Esophagus muscularis mucosa (tissue), 4 donors: ENCODE results near the gene GLT8D2. TPM values are rescaled to one million over a fixed set of nuclear protein-coding genes. Genes with fewer than 3 reads are reported as not detected.

Experiments
- DNase-seq: peaks from one replicate; pipeline ENCODE4 v3.0.0-alpha.2; 2017; ENCODE audit errors: extremely low spot score
- H3K27ac ChIP-seq, 4 donors: fragments of 200-600 bp; sonication (generic); replicated peaks in 1 of 4; 1 replicate in 3 of 4; 2 replicates in 1 of 4; pipeline ENCODE4 v1.5.1; 2016 to 2019; ENCODE audit warnings: mild to moderate bottlenecking in 1 of 4
- H3K27me3 ChIP-seq, 4 donors: fragments of 200-600 bp; sonication (generic); one replicate each; pipeline versions ENCODE4 v1.5.1 to v1.6.0; 2016 to 2019
- H3K36me3 ChIP-seq, 4 donors: fragments of 200-600 bp; sonication (generic); one replicate each; pipeline ENCODE4 v1.5.1; 2016 to 2019
- H3K4me1 ChIP-seq, 4 donors: fragments of 200-600 bp; sonication (generic); one replicate each; pipeline ENCODE4 v1.5.1; 2016 to 2019
- H3K4me3 ChIP-seq, 4 donors: fragments of 200-600 bp; sonication (generic); 1 replicate in 2 of 4; 2 replicates in 2 of 4; pipeline ENCODE4 v1.5.1; 2016 to 2019; ENCODE audit warnings: mild to moderate bottlenecking in 4 of 4, moderate library complexity in 1 of 4
- H3K9me3 ChIP-seq, 4 donors: fragments of 200-600 bp; sonication (generic); 1 replicate in 3 of 4; 2 replicates in 1 of 4; pipeline ENCODE4 v1.5.1; 2016 to 2019
- CTCF ChIP-seq, 3 experiments: fragments of 200-600 bp in 2 of 3; fragments of 450-650 bp in 1 of 3; sonication (generic) in 2 of 3; IDR thresholded peaks; one replicate each; pipeline ENCODE4 v1.5.1; 2017 to 2019; ENCODE audit warnings: antibody characterized with exemption in 3 of 3, mild to moderate bottlenecking in 2 of 3, moderate library complexity in 1 of 3
- EP300 ChIP-seq: sonication (generic); formaldehyde crosslinking; IDR thresholded peaks from one replicate; pipeline ENCODE4 v1.6.1; 2017; ENCODE audit warnings: antibody characterized with exemption
- POLR2A ChIP-seq: fragments of 450-650 bp; IDR thresholded peaks from one replicate; pipeline ENCODE4 v1.6.1; 2017; ENCODE audit warnings: antibody characterized with exemption, moderate library complexity, mild to moderate bottlenecking, low read depth
- POLR2AphosphoS5 ChIP-seq, 2 donors: sonication (generic); formaldehyde crosslinking; IDR thresholded peaks; one replicate each; pipeline ENCODE4 v1.6.1; 2017; ENCODE audit warnings: antibody characterized with exemption in 2 of 2
- whole genome bisulfite sequencing: methylation state at CpG from one replicate; pipeline ENCODE4 v1.1.5; 2018; 5-methylcytosine and 5-hydroxymethylcytosine counted together
- intact Hi-C: fragments of 100-400 bp; cut with DNase I; formaldehyde crosslinking; loops from one replicate; pipeline ENCODE4 v1.15.1; 2023
- total RNA-seq, 4 donors: library from RNA; depleted of rRNA; stranded (reverse); fragments of >200 nt; gene quantifications; one replicate each; pipeline versions ENCODE4 v1.1.0 to v1.2.1, GENCODE V29; 2016

Gene GLT8D2
- total RNA-seq, 4 donors from 2014 or later, result 7.1 to 13.6 (median 11.0) TPM

DNA sequence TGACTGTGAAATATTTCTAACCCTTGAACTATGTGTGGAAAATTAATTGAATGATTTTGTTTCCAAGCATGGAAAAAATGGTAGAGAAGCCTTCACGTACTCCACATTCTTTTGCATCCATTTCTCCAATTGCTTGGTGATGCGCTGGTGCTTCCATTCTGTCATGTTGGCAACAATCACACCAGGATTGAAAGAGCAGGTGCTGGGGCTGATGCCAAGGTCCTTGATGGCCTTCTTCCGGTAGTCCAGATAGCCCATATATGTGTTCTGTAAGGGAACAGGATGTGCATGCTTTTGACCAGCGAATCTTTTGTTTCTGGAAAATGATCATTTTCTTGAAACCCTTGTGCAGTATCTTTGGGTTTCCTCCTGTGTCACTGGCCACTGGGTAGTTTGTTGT, 55.8 kb downstream of the GLT8D2 start:
- Histone ChIP-seq H3K4me3 (no peak overlapping the region), H3K36me3 (peaks cover 0 to 16% (median 9%) of the 10 kb centered on the region in 4 donors), H3K4me1 (peaks cover 0 to 5% (median 0%) of the 10 kb centered on the region in 4 donors), H3K9me3 (no peaks in the 10 kb centered on the region), H3K27me3 (no peaks in the 10 kb centered on the region), H3K27ac (no peak overlapping the region)
- TF ChIP-seq CTCF (IDR thresholded peaks at IDR 0.05) (no peak), POLR2AphosphoS5 (IDR thresholded peaks at IDR 0.05) (no peak), POLR2A (no peak)
- no peak for DNase-seq
- intact Hi-C loops, result no loop called here
- 93% methylated on average over 4 of the region's 4 CpGs for WGBS

GRCh38 chr12:103986829-103987228, 63.2 kb downstream of the GLT8D2 start:
- TF ChIP-seq CTCF (IDR thresholded peaks at IDR 0.05) (no peak), POLR2A (no peak), POLR2AphosphoS5 (IDR thresholded peaks at IDR 0.05) (no peak), EP300 (no peak)
- Histone ChIP-seq H3K27me3 (no peaks in the 10 kb centered on the region), H3K4me1 (no peaks in the 10 kb centered on the region), H3K27ac (no peak overlapping the region), H3K36me3 (peaks cover 44 to 79% (median 64%) of the 10 kb centered on the region in 4 donors), H3K4me3 (no peak overlapping the region), H3K9me3 (no peaks in the 10 kb centered on the region)
- 53% methylated on average over 2 of the region's 2 CpGs for WGBS
- no peak for DNase-seq
- intact Hi-C loops, result no loop called here

GRCh38 chr12:103978384-103978982, 71.5 kb downstream of the GLT8D2 start:
- DNase-seq, result no peak
- no peaks in the 10 kb centered on the region for H3K27me3 ChIP-seq
- H3K36me3 ChIP-seq, result peaks cover 43 to 70% (median 60%) of the 10 kb centered on the region in 4 donors
- no peaks in the 10 kb centered on the region for H3K9me3 ChIP-seq
- H3K4me3 ChIP-seq, result no peak overlapping the region
- intact Hi-C loops, result no loop called here
- H3K4me1 ChIP-seq, result peaks cover 0 to 15% (median 8%) of the 10 kb centered on the region in 4 donors
- no peak overlapping the region for H3K27ac ChIP-seq
- 90% methylated on average over 4 of the region's 4 CpGs for WGBS
- TF ChIP-seq EP300, result no peak
- no peak for TF ChIP-seq POLR2A
- no peak for TF ChIP-seq CTCF (IDR thresholded peaks at IDR 0.05)
- no peak for TF ChIP-seq POLR2AphosphoS5 (IDR thresholded peaks at IDR 0.05)

- no peaks in the 10 kb centered on the region for H3K27me3 ChIP-seq
- H3K4me1 ChIP-seq, result peaks cover 0 to 38% (median 27%) of the 10 kb centered on the region in 4 donors
- TF ChIP-seq POLR2A, result no peak
- no peak for TF ChIP-seq POLR2AphosphoS5 (IDR thresholded peaks at IDR 0.05)
- TF ChIP-seq CTCF (IDR thresholded peaks at IDR 0.05), result no peak
- TF ChIP-seq EP300, result no peak
- intact Hi-C loops, result no loop called here
- peaks cover 24 to 39% (median 33%) of the 10 kb centered on the region in 4 donors for H3K36me3 ChIP-seq
- H3K9me3 ChIP-seq, result no peaks in the 10 kb centered on the region
- 88% methylated on average over 2 of the region's 2 CpGs for WGBS
- DNase-seq, result no peak
- no peak overlapping the region for H3K27ac ChIP-seq
- H3K4me3 ChIP-seq, result no peak overlapping the region
Measured at GRCh38 chr12:103975368-103975767, 74.6 kb downstream of the GLT8D2 start.

- H3K36me3 ChIP-seq, result peaks cover 17 to 26% (median 23%) of the 10 kb centered on the region in 4 donors
- 75% methylated on average over 2 of the region's 2 CpGs for WGBS
- no peak for TF ChIP-seq EP300
- TF ChIP-seq CTCF (IDR thresholded peaks at IDR 0.05), result no peak
- TF ChIP-seq POLR2AphosphoS5 (IDR thresholded peaks at IDR 0.05), result no peak
- TF ChIP-seq POLR2A, result no peak
- no peaks in the 10 kb centered on the region for H3K9me3 ChIP-seq
- no peak for DNase-seq
- no peaks in the 10 kb centered on the region for H3K27me3 ChIP-seq
- no peak overlapping the region for H3K4me3 ChIP-seq
- H3K27ac ChIP-seq, result no peak overlapping the region
- peaks cover 11 to 51% (median 41%) of the 10 kb centered on the region in 4 donors for H3K4me1 ChIP-seq
- intact Hi-C loops, result no loop called here
Measured at GRCh38 chr12:103973909-103974308, 76.1 kb downstream of the GLT8D2 start.
